GM12878 (cell line): Measurements from ENCODE around the gene DLL1. TPM values are rescaled to one million over a fixed set of nuclear protein-coding genes. Genes with fewer than 3 reads are reported as not detected.
A peak's percentile ranks its signal among the peaks of the same experiment; 100 is the strongest.

Experiments used
- ATAC-seq: fragments of 200-7000 bp; cut with Tn5 transposase; 3 replicates; pipeline ENCODE4 v1.9.1; 2020; ENCODE audit warnings: mild to moderate bottlenecking, moderate library complexity
- BruUV-seq: library from RNA; stranded (reverse); fragments of 400-500 nt; replicated peaks from 2 replicates; lab custom pipeline; 2021; lab: Mats Ljungman, UMichigan
- CTCF ChIA-PET: fragments of 300-600 bp; sonication (Branson Sonifier 250); formaldehyde crosslinking; extraction: SDS; loops from one replicate; lab custom pipeline; 2021; ENCODE audit warnings: inconsistent platforms; lab: Yijun Ruan, JAX
- POLR2A ChIA-PET: fragments of 350-600 bp; formaldehyde crosslinking; extraction: SDS; loops from one replicate; lab custom pipeline; 2021; ENCODE audit warnings: inconsistent platforms; lab: Charles Lee
- RAD21 ChIA-PET: fragments of 300-600 bp; sonication (Branson Sonifier 250); formaldehyde crosslinking; loops from one replicate; lab custom pipeline; 2023; ENCODE audit warnings: antibody characterized with exemption; ENCODE audit not compliant: unreplicated experiment; lab: Charles Lee
- SMC1A ChIA-PET: fragments of 300-600 bp; sonication (Branson Sonifier 250); formaldehyde crosslinking; loops from one replicate; lab custom pipeline; 2023; ENCODE audit not compliant: unreplicated experiment, uncharacterized antibody; lab: Charles Lee
- DNase-seq: peaks from one replicate; pipeline ENCODE4 v3.0.0-alpha.2; 2011; ENCODE audit warnings: low read depth, low spot score
- FAIRE-seq: peaks from 3 replicates; lab custom pipeline; 2011; peaks lifted over from hg19 to GRCh38; lab: Jason Lieb, UNC
- H2AFZ ChIP-seq: 2 replicates; pipeline ENCODE4 v1.6.0; 2011; ENCODE audit warnings: low read depth, low read length, control low read depth; ENCODE audit not compliant: control insufficient read depth
- H3K27ac ChIP-seq: 2 replicates; pipeline ENCODE4 v1.5.1; 2011; ENCODE audit warnings: control low read depth; ENCODE audit not compliant: control insufficient read depth, insufficient read depth
- H3K27me3 ChIP-seq, 2 experiments: replicated peaks in 1 of 2; 2 replicates each; pipeline versions ENCODE4 v1.6.0 to v1.6.1; 2011; ENCODE audit warnings: low read length in 1 of 2; ENCODE audit not compliant: control insufficient read depth in 2 of 2, insufficient read depth in 2 of 2
- H3K36me3 ChIP-seq, 2 experiments: 2 replicates each; pipeline ENCODE4 v1.5.1; 2011; ENCODE audit warnings: low read length in 1 of 2; ENCODE audit not compliant: control insufficient read depth in 2 of 2, insufficient read depth in 2 of 2
- H3K4me1 ChIP-seq: 2 replicates; pipeline ENCODE4 v1.6.1; 2011; ENCODE audit warnings: mild to moderate bottlenecking, low read length, moderate library complexity, mixed read lengths; ENCODE audit not compliant: control insufficient read depth, insufficient read depth
- H3K4me2 ChIP-seq: 2 replicates; pipeline ENCODE4 v1.6.0; 2011; ENCODE audit warnings: control low read depth; ENCODE audit not compliant: control insufficient read depth, insufficient read depth
- H3K4me3 ChIP-seq: fragments of 200-600 bp; sonication (generic); 2 replicates; pipeline ENCODE4 v1.5.1; 2016
- H3K79me2 ChIP-seq: 2 replicates; pipeline ENCODE4 v1.6.0; 2011; ENCODE audit warnings: low read length; ENCODE audit not compliant: control insufficient read depth, insufficient read depth
- H3K9ac ChIP-seq: 2 replicates; pipeline ENCODE4 v1.8.0; 2011; ENCODE audit warnings: low read length, control low read depth, mixed read lengths; ENCODE audit not compliant: control insufficient read depth, insufficient read depth
- H3K9me3 ChIP-seq: replicated peaks from 3 replicates; pipeline ENCODE4 v1.5.1; 2011; ENCODE audit warnings: mild to moderate bottlenecking, low read length; ENCODE audit not compliant: control insufficient read depth, insufficient read depth
- H4K20me1 ChIP-seq: 2 replicates; pipeline ENCODE4 v1.6.0; 2011; ENCODE audit not compliant: control insufficient read depth, insufficient read depth
- ATF3 ChIP-seq: IDR thresholded peaks from 2 replicates; pipeline ENCODE4 v1.6.1; 2011; ENCODE audit warnings: low read depth, mild to moderate bottlenecking, low read length, moderate library complexity, borderline replicate concordance; ENCODE audit errors: extremely low read depth
- CBX5 ChIP-seq: sonication (generic); IDR thresholded peaks from 2 replicates; pipeline ENCODE4 v1.6.1; 2016; ENCODE audit warnings: low read depth, moderate library complexity, mild to moderate bottlenecking, inconsistent platforms
- CREB1 ChIP-seq: IDR thresholded peaks from 2 replicates; pipeline ENCODE4 v1.6.1; 2012; ENCODE audit warnings: low read depth, mild to moderate bottlenecking, inconsistent platforms
- E2F8 ChIP-seq: fragments of 450-650 bp; IDR thresholded peaks from 2 replicates; pipeline ENCODE4 v1.6.1; 2018; ENCODE audit warnings: mild to moderate bottlenecking, low read depth, moderate library complexity; ENCODE audit not compliant: partially characterized antibody
- NFXL1 ChIP-seq: fragments of 450-650 bp; IDR thresholded peaks from 2 replicates; pipeline ENCODE4 v1.6.1; 2017; ENCODE audit warnings: antibody characterized with exemption, mild to moderate bottlenecking, borderline replicate concordance
- PBX3 ChIP-seq: IDR thresholded peaks from 2 replicates; pipeline ENCODE4 v1.6.1; 2011; ENCODE audit warnings: mild to moderate bottlenecking, low read depth, low read length, moderate library complexity; ENCODE audit not compliant: insufficient replicate concordance
- PKNOX1 ChIP-seq: fragments of 450-650 bp; IDR thresholded peaks from 2 replicates; pipeline ENCODE4 v1.6.1; 2016; ENCODE audit warnings: mild to moderate bottlenecking
- POLR2AphosphoS2 ChIP-seq: IDR thresholded peaks from 2 replicates; pipeline ENCODE4 v1.6.1; 2011; ENCODE audit warnings: low read depth, mild to moderate bottlenecking, low read length, improper control_type of control experiment, moderate library complexity
- POU2F2 ChIP-seq: IDR thresholded peaks from 3 replicates; pipeline ENCODE4 v1.6.1; 2011; ENCODE audit warnings: low read depth, mild to moderate bottlenecking, low read length, borderline replicate concordance
- RAD51 ChIP-seq: fragments of 450-650 bp; IDR thresholded peaks from 2 replicates; pipeline ENCODE4 v1.6.1; 2016; ENCODE audit warnings: moderate library complexity, mild to moderate bottlenecking, inconsistent platforms
- RB1 ChIP-seq: fragments of 450-650 bp; formaldehyde crosslinking; IDR thresholded peaks from 2 replicates; pipeline ENCODE4 v1.6.1; 2017; ENCODE audit warnings: mild to moderate bottlenecking, borderline replicate concordance
- RBBP5 ChIP-seq: fragments of 200-600 bp; sonication (generic); conservative IDR thresholded peaks from 2 replicates; pipeline ENCODE4 v1.6.1; 2016
- SMAD5 ChIP-seq: IDR thresholded peaks from 2 replicates; pipeline ENCODE4 v1.6.1; 2016; ENCODE audit warnings: antibody characterized with exemption, low read depth
- SUZ12 ChIP-seq: fragments of 200-600 bp; sonication (generic); IDR thresholded peaks from one replicate; pipeline ENCODE4 v1.6.1; 2018; ENCODE audit warnings: antibody characterized with exemption, mild to moderate bottlenecking; ENCODE audit not compliant: unreplicated experiment
- ZNF384 ChIP-seq: IDR thresholded peaks from 2 replicates; pipeline ENCODE4 v1.6.1; 2012; ENCODE audit warnings: low read depth, mild to moderate bottlenecking, low read length, improper control_type of control experiment, borderline replicate concordance
- WGBS: methylation state at CpG from one replicate; pipeline ENCODE4 v1.1.6; 2016; ENCODE audit warnings: low lambda C conversion rate; ENCODE audit not compliant: insufficient replicate concordance, insufficient coverage; ENCODE audit errors: missing lambda C conversion rate; 5-methylcytosine and 5-hydroxymethylcytosine counted together
- in situ Hi-C: fragments of 300-500 bp; cut with MboI; formaldehyde crosslinking; loops from 9 replicates; pipeline ENCODE4 v1.14.3; 2018; ENCODE audit warnings: mixed read lengths
- intact Hi-C: fragments of 100-400 bp; cut with micrococcal nuclease; formaldehyde crosslinking; loops from one replicate; pipeline ENCODE4 v1.14.2; 2022; ENCODE audit not compliant: unreplicated experiment
- polyA plus RNA-seq, 11 experiments: library from polyadenylated mRNA; depleted of rRNA in 4 of 11; unstranded in 6 of 11; stranded (reverse) in 5 of 11; fragments of >200 nt; fragmentation: Nextera tagmentation in 4 of 11; fragmentation: Illumina TruSeq in 1 of 11; extraction: Ambion mirVana in 4 of 11; extraction: Trizol in 1 of 11; gene quantifications; 1 replicate in 1 of 11; 2 replicates in 10 of 11; pipeline versions ENCODE4 v1.2.1 to v1.2.3, GENCODE V29; 2011 to 2016; ENCODE audit warnings: inconsistent platforms in 2 of 11, missing spikeins in 2 of 11, low read depth in 1 of 11
- total RNA-seq, 4 experiments: library from RNA; depleted of rRNA in 3 of 4; stranded (reverse); fragments of >200 nt in 3 of 4; fragmentation: Illumina TruSeq in 1 of 4; extraction: Trizol in 1 of 4; gene quantifications; 2 replicates each; pipeline versions ENCODE4 v1.2.1 to v1.2.3, GENCODE V29; 2013 to 2021

Gene DLL1
- total and polyA plus RNA-seq, 10 of the 15 experiments (the other 5 are each of a cell fraction or from before 2014, with no cell fraction given): 0.02 to 0.80 (median 0.19) TPM

DNA sequence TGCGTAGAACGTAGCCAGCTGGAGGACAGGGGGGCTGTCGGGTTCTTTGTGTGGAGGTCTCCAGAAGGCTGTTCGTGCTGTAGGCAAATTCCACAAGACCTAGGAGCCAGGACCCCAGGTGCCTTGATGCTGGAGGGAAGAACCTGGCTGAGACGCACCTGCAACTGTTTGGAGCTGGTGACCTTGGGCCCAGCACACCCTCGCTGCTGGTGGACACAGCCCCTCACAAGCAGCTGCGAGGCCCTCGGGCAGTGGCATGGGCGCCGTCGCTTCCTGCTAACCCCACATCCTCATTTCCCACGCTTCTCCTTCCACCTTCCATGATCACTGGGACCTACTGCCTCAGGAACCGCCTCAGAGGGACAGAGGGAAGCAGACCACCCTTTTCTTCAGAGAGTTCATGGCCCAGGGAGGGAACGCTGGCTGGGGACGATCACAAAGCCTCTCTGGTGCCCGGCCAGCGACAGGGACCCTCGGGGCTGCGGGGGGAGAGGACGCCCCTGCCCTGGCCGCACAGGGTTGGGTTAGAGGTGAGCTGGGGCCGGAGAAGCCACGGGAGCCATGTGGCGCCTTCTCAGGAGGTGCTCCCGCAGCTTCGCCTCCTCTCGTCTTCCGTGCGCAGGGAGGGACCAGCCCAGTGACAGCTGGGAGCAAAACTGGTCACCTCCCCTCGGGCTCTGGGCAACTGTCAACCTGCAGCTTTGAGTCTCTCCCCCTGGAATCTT lies 18.4 kb downstream of the DLL1 start:
- SMC1A ChIA-PET: interaction anchor here (1.4 kb wide), 1 partner anchor 20 kb away, joined by 5 read pairs; no protein-coding TSS in a partner anchor
- Histone ChIP-seq H3K9me3 (no peaks in the 10 kb centered on the region; the same call in 2 of the 3 replicates), H3K79me2 (no peaks in the 10 kb centered on the region), H3K9ac (peak overlapping the region; percentile 40; the same call in 1 of the 2 replicates), H3K27ac (peak overlapping the region; percentile 56), H3K27me3 (no peaks in the 10 kb centered on the region; a peak in 1 of 4 replicates), H2AFZ (peak overlapping the region; percentile 75), H3K4me3 (peak overlapping the region; percentile 61), H3K4me1 (peaks cover 13% of the 10 kb centered on the region), H3K4me2 (peak overlapping the region; percentile 84), H4K20me1 (no peaks in the 10 kb centered on the region), H3K36me3 (no peaks in the 10 kb centered on the region)
- RAD21 ChIA-PET: interaction anchor here (1.1 kb wide), 1 partner anchor 18 kb away, joined by 4 read pairs; no protein-coding TSS in a partner anchor
- DNase-seq (no peak), FAIRE-seq (no peak), ATAC-seq (no peak; the same call in 2 of the 3 replicates)
- POLR2A ChIA-PET: no interaction called here
- in situ Hi-C loops (no loop called here), intact Hi-C loops (loop anchor here (2.0 kb wide), 1 partner anchor 18 kb away; the partner anchor contains the start of gene DLL1)
- BruUV-seq: no TSS peak
- 54% methylated on average over 30 of the region's 30 CpGs for WGBS
- CTCF ChIA-PET: interaction anchor here (1.4 kb wide), 1 partner anchor 17 kb away, joined by 3 read pairs; no protein-coding TSS in a partner anchor
- TF ChIP-seq CBX5 (no peak), SUZ12 (no peak), CREB1 (no peak), ATF3 (no peak), RB1 (no peak), POU2F2 (no peak), NFXL1 (no peak), RBBP5 (no peak), E2F8 (no peak), SMAD5 (no peak), PKNOX1 (no peak), ZNF384 (no peak), RAD51 (no peak), POLR2AphosphoS2 (no peak), PBX3 (no peak)
